ENCODE data around the gene TMEM61. TPM values are rescaled to one million over a fixed set of nuclear protein-coding genes. Genes with fewer than 3 reads are reported as not detected.

Gene TMEM61
- total RNA-seq, 1 experiment from 2014 or later: 5.0 TPM

DNA sequence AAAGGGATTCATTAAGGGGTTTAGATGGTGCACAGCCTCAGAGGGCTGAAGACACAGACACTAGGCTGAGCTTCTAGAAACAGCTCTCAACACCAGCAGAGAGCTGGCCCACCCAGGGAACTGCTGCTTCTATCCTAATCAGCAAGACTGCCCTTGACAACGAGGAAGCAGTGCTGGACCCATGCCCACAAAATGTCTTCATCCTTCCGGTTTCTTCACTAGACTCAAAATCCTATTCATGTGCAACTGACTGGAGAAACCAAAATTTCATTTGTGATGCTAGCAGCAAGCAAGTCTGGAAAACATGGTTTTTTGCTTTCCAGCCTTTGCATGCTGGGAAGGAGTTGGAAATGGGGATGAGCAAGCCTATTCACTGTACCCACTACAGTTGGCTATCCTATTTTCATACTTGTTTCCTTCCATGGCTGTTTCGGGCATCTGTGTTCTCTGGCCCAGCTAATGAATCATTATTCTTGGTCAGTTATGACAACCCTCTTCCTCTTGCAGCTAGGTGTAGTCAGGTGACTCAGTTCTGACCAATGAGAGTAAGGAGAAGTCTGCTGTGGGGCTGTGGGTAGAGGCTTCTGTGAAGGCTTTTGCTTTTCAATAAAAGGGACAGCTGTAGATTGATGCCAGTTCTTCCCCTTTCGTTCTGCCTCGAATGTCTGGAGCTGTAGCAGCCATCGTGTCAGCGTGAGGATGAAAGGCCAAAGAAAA lies 14.6 kb upstream of the TMEM61 start:
- H3F3A ChIP-seq (ENCODE audit: insufficient read depth, low read depth): peaks cover 11% of the 10 kb centered on the region
- ChIA-PET POLR2A (ENCODE audit: unreplicated experiment) (no interaction called here), CTCF (no interaction called here)
- no peaks in the 10 kb centered on the region for H3K27me3 ChIP-seq (ENCODE audit: insufficient read depth, low read depth)
- peak in 1 of 2 experiments; percentile 50 for DNase-seq
- TF ChIP-seq, protein P1, sequence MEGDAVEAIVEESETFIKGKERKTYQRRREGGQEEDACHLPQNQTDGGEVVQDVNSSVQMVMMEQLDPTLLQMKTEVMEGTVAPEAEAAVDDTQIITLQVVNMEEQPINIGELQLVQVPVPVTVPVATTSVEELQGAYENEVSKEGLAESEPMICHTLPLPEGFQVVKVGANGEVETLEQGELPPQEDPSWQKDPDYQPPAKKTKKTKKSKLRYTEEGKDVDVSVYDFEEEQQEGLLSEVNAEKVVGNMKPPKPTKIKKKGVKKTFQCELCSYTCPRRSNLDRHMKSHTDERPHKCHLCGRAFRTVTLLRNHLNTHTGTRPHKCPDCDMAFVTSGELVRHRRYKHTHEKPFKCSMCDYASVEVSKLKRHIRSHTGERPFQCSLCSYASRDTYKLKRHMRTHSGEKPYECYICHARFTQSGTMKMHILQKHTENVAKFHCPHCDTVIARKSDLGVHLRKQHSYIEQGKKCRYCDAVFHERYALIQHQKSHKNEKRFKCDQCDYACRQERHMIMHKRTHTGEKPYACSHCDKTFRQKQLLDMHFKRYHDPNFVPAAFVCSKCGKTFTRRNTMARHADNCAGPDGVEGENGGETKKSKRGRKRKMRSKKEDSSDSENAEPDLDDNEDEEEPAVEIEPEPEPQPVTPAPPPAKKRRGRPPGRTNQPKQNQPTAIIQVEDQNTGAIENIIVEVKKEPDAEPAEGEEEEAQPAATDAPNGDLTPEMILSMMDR (conservative IDR thresholded peaks at IDR 0.05): no peak
- no peak for TF ChIP-seq EZH2 (IDR thresholded peaks at IDR 0.05; ENCODE audit: low read depth)
- BruUV-seq (replicated peaks): no TSS peak
- H3K9me2 ChIP-seq (ENCODE audit: insufficient read depth): no peaks in the 10 kb centered on the region
- H3K79me2 ChIP-seq (ENCODE audit: low read depth): no peaks in the 10 kb centered on the region
- no peaks in the 10 kb centered on the region for H3K36me3 ChIP-seq (ENCODE audit: low read depth)
- no peak overlapping the region for H3K27ac ChIP-seq
- H4K20me1 ChIP-seq (ENCODE audit: insufficient read depth): no peaks in the 10 kb centered on the region
- no peak overlapping the region for H2AFZ ChIP-seq
- no peaks in the 10 kb centered on the region for H3K9me3 ChIP-seq (ENCODE audit: insufficient read depth, low read depth)
- intact Hi-C loops (cut with micrococcal nuclease; ENCODE audit: unreplicated experiment): no loop called here
- H3K4me2 ChIP-seq: no peak overlapping the region
- H3K4me3 ChIP-seq: no peak overlapping the region
- H3K4me1 ChIP-seq (replicated peaks; ENCODE audit: insufficient read depth): peaks cover 42% of the 10 kb centered on the region

DNA sequence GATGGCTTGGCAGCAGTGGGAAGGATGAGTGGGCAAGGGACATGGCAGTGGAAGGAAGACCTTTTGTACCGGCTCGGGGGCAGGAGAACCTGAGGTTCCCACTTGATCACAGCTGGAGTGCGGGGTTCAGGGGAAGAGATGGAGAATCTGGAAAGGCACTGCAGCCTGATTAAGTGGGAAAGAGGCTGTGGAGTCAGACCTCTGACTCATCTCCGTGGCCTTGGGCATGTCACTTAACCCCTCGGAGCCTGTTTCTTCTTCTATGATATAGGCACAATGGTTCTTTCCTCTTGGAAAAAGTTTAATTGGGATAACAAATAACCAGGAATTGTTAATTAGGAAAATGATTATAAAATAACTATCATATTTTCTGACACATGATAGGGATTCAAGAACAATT lies 13.1 kb upstream of the TMEM61 start:
- H3K27me3 ChIP-seq (ENCODE audit: insufficient read depth, low read depth): no peaks in the 10 kb centered on the region
- no peaks in the 10 kb centered on the region for H3K36me3 ChIP-seq (ENCODE audit: low read depth)
- peaks cover 53% of the 10 kb centered on the region for H3K4me1 ChIP-seq (replicated peaks; ENCODE audit: insufficient read depth)
- no peak overlapping the region for H3K4me3 ChIP-seq
- peak in 1 of 2 experiments; percentile 50 for DNase-seq
- BruUV-seq (replicated peaks): no TSS peak
- ChIA-PET CTCF (no interaction called here), POLR2A (ENCODE audit: unreplicated experiment) (no interaction called here)
- H3K9me2 ChIP-seq (ENCODE audit: insufficient read depth): no peaks in the 10 kb centered on the region
- H4K20me1 ChIP-seq (ENCODE audit: insufficient read depth): no peaks in the 10 kb centered on the region
- peaks cover 20% of the 10 kb centered on the region for H3F3A ChIP-seq (ENCODE audit: insufficient read depth, low read depth)
- no peak overlapping the region for H3K27ac ChIP-seq
- H3K79me2 ChIP-seq (ENCODE audit: low read depth): no peaks in the 10 kb centered on the region
- no peaks in the 10 kb centered on the region for H3K9me3 ChIP-seq (ENCODE audit: insufficient read depth, low read depth)
- peak overlapping the region; percentile 45 for H3K4me2 ChIP-seq
- TF ChIP-seq, protein P1 (conservative IDR thresholded peaks at IDR 0.05): no peak
- no peak for TF ChIP-seq EZH2 (IDR thresholded peaks at IDR 0.05; ENCODE audit: low read depth)
- intact Hi-C loops (cut with micrococcal nuclease; ENCODE audit: unreplicated experiment): no loop called here
- H2AFZ ChIP-seq: no peak overlapping the region

DNA sequence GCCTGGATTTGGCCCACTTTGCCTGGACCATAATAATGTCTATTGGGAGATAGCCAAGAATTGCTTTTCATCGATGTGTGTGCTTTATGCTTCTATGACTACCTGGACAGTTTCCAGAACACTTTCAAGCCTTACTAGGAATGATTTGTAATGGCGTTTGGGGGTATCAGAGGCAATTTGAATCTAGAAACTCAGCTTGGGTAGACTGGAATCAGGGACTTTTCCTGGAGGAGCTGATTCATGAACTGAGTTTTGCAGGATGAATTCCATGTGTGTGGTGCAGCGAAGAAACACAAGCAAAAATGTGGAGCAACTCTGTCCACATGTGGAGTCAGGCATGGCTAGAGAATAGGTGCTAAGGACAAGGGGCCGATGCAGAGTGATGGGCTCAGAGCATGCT lies 11.9 kb upstream of the TMEM61 start:
- Histone ChIP-seq H3K27me3 (ENCODE audit: insufficient read depth, low read depth) (no peaks in the 10 kb centered on the region), H3K4me2 (no peak overlapping the region), H3F3A (ENCODE audit: insufficient read depth, low read depth) (peaks cover 26% of the 10 kb centered on the region), H3K9me2 (ENCODE audit: insufficient read depth) (no peaks in the 10 kb centered on the region), H3K4me3 (no peak overlapping the region), H3K4me1 (replicated peaks; ENCODE audit: insufficient read depth) (peaks cover 65% of the 10 kb centered on the region), H3K9me3 (ENCODE audit: insufficient read depth, low read depth) (no peaks in the 10 kb centered on the region), H4K20me1 (ENCODE audit: insufficient read depth) (no peaks in the 10 kb centered on the region), H3K36me3 (ENCODE audit: low read depth) (no peaks in the 10 kb centered on the region), H3K79me2 (ENCODE audit: low read depth) (no peaks in the 10 kb centered on the region), H3K27ac (no peak overlapping the region), H2AFZ (no peak overlapping the region)
- intact Hi-C loops (cut with micrococcal nuclease; ENCODE audit: unreplicated experiment): no loop called here
- TF ChIP-seq, protein P1 (conservative IDR thresholded peaks at IDR 0.05): no peak
- no peak for TF ChIP-seq EZH2 (IDR thresholded peaks at IDR 0.05; ENCODE audit: low read depth)
- BruUV-seq (replicated peaks): no TSS peak
- POLR2A ChIA-PET (ENCODE audit: unreplicated experiment): no interaction called here
- CTCF ChIA-PET: no interaction called here
- no peak for DNase-seq
